Omental fat pad (tissue), 4 donors: ENCODE measurements around the gene TSC22D4. TPM values are rescaled to one million over a fixed set of nuclear protein-coding genes. Genes with fewer than 3 reads are reported as not detected.

Experiments
- ATAC-seq: fragments of 150-250 bp; one replicate; pipeline ENCODE4 v1.9.1; 2016; ENCODE audit warnings: mild to moderate bottlenecking, moderate library complexity; ENCODE audit not compliant: low FRiP score
- DNase-seq: peaks from one replicate; pipeline ENCODE4 v3.0.0-alpha.2; 2019; ENCODE audit warnings: low spot score
- CTCF ChIP-seq, 3 donors: fragments of 450-650 bp; IDR thresholded peaks; one replicate each; pipeline ENCODE4 v1.5.1; 2016 to 2017; ENCODE audit warnings: antibody characterized with exemption in 3 of 3, mild to moderate bottlenecking in 3 of 3, moderate library complexity in 2 of 3
- total RNA-seq, 4 donors: library from RNA; depleted of rRNA; stranded (reverse); fragments of >200 nt; gene quantifications; one replicate each; pipeline ENCODE4 v1.1.0, GENCODE V29; 2016

Gene TSC22D4
- total RNA-seq, 4 donors from 2014 or later: 15.6 to 36.4 (median 21.4) TPM

DNA sequence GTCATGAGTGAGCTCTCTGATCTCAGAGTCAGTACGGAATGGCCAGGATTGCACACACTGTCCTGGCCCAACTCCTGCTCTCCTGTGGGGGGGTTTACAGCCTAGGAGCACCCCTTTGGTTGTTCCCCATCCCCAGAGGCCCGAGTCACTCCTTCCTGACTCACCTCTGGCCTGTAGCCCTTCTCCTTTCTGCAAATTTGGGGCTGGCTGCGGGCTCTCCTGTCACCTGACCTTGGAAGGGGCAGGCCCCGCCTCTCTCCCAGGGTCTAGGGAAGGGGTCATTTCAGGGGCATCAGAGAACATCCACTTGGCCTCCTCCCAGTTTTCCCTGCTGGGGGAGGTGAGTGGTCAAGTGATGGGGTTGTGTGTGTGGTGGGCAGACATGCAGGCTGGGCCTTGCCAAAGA is 6.5 kb upstream of the TSC22D4 start:
- ATAC-seq (peak; percentile 45), DNase-seq (no peak)
- no peak for TF ChIP-seq CTCF (IDR thresholded peaks at IDR 0.05)

- DNase-seq (no peak), ATAC-seq (no peak)
- no peak for TF ChIP-seq CTCF (IDR thresholded peaks at IDR 0.05)
Observed at GRCh38 chr7:100484673-100485045, 5.6 kb upstream of the TSC22D4 start.

DNA sequence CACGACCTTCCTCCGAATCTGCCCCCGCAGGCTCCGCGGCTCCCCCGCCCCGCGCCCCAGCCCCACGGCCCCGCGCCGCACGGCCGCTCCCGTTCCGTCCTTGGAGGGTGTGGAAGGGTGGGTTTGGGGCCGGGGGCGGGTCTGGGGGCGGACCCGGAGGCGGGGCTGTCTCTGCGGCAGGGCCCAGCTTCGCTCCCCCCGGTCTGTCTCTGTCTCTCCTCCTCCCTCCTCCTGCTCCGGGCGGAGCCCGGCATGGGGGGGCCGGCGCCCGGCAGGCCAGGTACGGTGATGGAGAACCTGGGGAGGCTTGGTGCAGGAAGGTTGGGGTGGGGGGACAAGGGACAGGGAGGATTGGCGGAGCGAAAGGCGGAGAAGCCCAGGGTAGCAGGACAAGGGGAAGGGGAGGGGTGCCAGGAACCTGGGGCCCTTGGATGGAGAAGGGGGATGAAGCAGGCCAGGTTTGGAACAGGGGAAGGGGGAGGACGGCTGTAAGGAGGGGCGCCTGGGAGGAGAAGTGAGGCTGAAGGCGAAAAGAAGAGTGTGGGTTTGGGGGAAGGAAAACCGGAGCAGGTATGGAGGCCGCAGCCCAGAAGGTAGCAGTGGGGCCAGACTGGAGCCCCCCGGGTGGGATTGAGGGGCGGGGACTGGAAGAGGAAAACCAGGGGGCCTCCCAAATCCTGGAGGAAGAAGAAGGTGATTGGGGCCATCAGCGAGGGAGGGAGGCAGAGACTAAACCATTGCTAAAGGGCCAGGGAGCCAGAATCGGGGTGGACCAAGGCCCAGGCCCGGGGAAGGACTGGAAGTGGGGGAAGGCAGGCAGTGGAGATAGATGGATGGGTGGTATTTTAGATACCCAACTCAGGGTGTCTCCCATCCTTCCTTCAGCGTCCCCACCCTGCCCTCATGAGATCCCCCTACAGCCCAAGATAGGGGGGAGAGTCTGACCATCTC is 5.0 kb upstream of the TSC22D4 start, which contains the start of gene NYAP1:
TSS of gene NYAP1 (plus strand) at position 206 of the 951 bp plus-strand sequence. CDS start 1,385 bp downstream, outside the sequence.
- no peak for TF ChIP-seq CTCF (IDR thresholded peaks at IDR 0.05)
- DNase-seq (no peak), ATAC-seq (peak; percentile 61)

DNA sequence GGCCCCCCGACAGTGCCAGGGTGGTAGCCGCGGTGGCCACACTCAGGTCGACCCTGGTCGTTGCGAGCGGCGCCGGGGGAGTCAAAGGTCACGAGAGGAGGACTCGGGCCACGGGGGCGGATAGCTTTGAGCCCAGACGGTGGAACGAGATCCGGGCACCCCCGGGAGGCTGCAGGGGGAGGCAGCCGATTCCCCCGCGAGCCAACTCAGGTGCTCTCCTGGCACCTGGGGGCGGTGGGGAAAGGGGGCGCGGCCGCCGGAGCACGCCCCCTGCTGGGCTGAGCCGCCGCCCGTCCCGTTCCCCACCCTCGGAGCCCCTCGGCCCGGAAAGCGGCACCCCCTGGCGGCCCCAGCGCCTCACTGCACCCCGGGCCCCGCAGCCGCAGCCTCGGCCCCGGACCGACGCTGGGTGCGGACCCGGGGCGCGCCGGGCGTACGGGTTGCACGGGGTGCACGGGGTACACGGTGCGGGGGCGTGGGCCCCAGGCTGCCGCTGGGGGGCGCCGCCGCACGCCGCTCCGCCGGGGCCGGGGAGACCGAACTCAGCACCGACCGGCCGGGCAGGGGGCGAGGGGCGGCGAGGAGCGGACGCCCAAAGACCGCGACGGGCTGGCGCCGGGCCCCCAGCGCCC is 4.2 kb upstream of the TSC22D4 start:
- DNase-seq: no peak
- ATAC-seq: peak; percentile 65
- TF ChIP-seq CTCF (IDR thresholded peaks at IDR 0.05): peak in 2 of 3 donors; percentile 84 to 100

GRCh38 chr7:100482728-100483089 is 3.7 kb upstream of the TSC22D4 start:
- DNase-seq: no peak
- ATAC-seq: no peak
- TF ChIP-seq CTCF (IDR thresholded peaks at IDR 0.05): no peak

- DNase-seq (no peak), ATAC-seq (no peak)
- TF ChIP-seq CTCF (IDR thresholded peaks at IDR 0.05): no peak
Observed at GRCh38 chr7:100481466-100481865, 2.5 kb upstream of the TSC22D4 start.
